Mucosa of stomach (tissue), 1 donor: Measurements from ENCODE around the gene DRC1.
A peak's percentile ranks its signal among the peaks of the same experiment; 100 is the strongest.

Experiments
- H3K27me3 ChIP-seq: one replicate; pipeline ENCODE4 v1.7.0; 2013; ENCODE audit warnings: mild to moderate bottlenecking, low read length; ENCODE audit not compliant: control insufficient read depth, insufficient read depth
- H3K36me3 ChIP-seq: one replicate; pipeline ENCODE4 v1.7.0; 2013; ENCODE audit warnings: low read length; ENCODE audit not compliant: control insufficient read depth, insufficient read depth
- H3K4me1 ChIP-seq: one replicate; pipeline ENCODE4 v1.7.0; 2013; ENCODE audit warnings: mild to moderate bottlenecking, low read length; ENCODE audit not compliant: control insufficient read depth, insufficient read depth
- H3K4me3 ChIP-seq: one replicate; pipeline ENCODE4 v1.7.0; 2013; ENCODE audit warnings: low read length
- H3K9ac ChIP-seq: one replicate; pipeline ENCODE4 v1.7.0; 2013; ENCODE audit warnings: mild to moderate bottlenecking, low read length, moderate library complexity
- H3K9me3 ChIP-seq: one replicate; pipeline ENCODE4 v1.7.0; 2013; ENCODE audit warnings: mild to moderate bottlenecking, low read length, moderate library complexity; ENCODE audit not compliant: control insufficient read depth
- donor health status: Pancreatic carcinoma.

The DRC1 gene

GRCh38 chr2:26500406-26500805, 98.7 kb downstream of the DRC1 start:
- no peaks in the 10 kb centered on the region for H3K36me3 ChIP-seq
- H3K4me1 ChIP-seq = peaks cover 17% of the 10 kb centered on the region
- H3K27me3 ChIP-seq = peaks cover 6% of the 10 kb centered on the region
- H3K9me3 ChIP-seq = no peaks in the 10 kb centered on the region
- H3K9ac ChIP-seq = no peak overlapping the region
- no peak overlapping the region for H3K4me3 ChIP-seq

- Histone ChIP-seq H3K4me3 (peak overlapping the region; percentile 16), H3K9ac (peak overlapping the region; percentile 71), H3K36me3 (no peaks in the 10 kb centered on the region)
Measured at GRCh38 chr2:26503231-26503880, 101.6 kb downstream of the DRC1 start.

GRCh38 chr2:26504002-26504401, 102.3 kb downstream of the DRC1 start:
- H3K9ac ChIP-seq = peak overlapping the region; percentile 71
- H3K4me3 ChIP-seq = peak overlapping the region; percentile 16
- no peaks in the 10 kb centered on the region for H3K9me3 ChIP-seq
- H3K36me3 ChIP-seq = no peaks in the 10 kb centered on the region
- H3K4me1 ChIP-seq = peaks cover 13% of the 10 kb centered on the region
- peaks cover 6% of the 10 kb centered on the region for H3K27me3 ChIP-seq

More at GRCh38 chr2:26503231-26503880, 101.6 kb downstream of the DRC1 start:
- H3K4me1 ChIP-seq = peaks cover 13% of the 10 kb centered on the region
- no peaks in the 10 kb centered on the region for H3K9me3 ChIP-seq
- peaks cover 6% of the 10 kb centered on the region for H3K27me3 ChIP-seq

GRCh38 chr2:26506279-26506678, 104.6 kb downstream of the DRC1 start:
- Histone ChIP-seq H3K4me3 (no peak overlapping the region), H3K4me1 (peaks cover 13% of the 10 kb centered on the region), H3K36me3 (no peaks in the 10 kb centered on the region), H3K9ac (no peak overlapping the region), H3K27me3 (peaks cover 6% of the 10 kb centered on the region), H3K9me3 (no peaks in the 10 kb centered on the region)
